ENCODE results near the gene L3MBTL4. TPM values are rescaled to one million over a fixed set of nuclear protein-coding genes. Genes with fewer than 3 reads are reported as not detected.
A peak's percentile ranks its signal among the peaks of the same experiment; 100 is the strongest.

L3MBTL4 gene
- total RNA-seq, 1 experiment from 2014 or later = 10.6 TPM

DNA sequence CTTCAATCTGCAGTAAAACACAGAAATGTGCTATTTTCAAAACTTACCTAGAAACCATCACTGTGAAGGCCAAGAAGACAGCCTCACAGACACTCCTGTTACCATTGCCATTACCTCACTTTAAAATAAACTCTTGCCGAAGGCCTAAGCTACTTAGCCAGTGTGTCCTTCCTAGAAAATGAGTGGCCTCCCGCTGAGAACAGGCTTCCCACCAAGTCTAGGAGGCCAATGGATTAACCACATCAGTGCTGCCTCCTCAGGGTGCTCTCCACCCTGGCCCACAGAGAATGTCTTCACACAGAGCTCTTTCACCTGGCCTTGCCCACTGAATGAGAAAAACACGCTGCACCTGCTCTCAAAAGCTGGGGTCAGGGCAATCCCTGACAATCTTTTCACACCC, 47.5 kb downstream of the L3MBTL4 start:
- H3K27me3 ChIP-seq (replicated peaks) = no peaks in the 10 kb centered on the region
- no peaks in the 10 kb centered on the region for H3K36me3 ChIP-seq
- peaks cover 16% of the 10 kb centered on the region for H3K4me1 ChIP-seq (replicated peaks)
- no peak overlapping the region for H3K27ac ChIP-seq
- no peak for DNase-seq (ENCODE audit: low read depth in 1 of 2, low spot score in 2 of 2)
- H3K9me3 ChIP-seq (replicated peaks) = no peaks in the 10 kb centered on the region
- no peak overlapping the region for H3K4me3 ChIP-seq

- no peaks in the 10 kb centered on the region for H3K9me3 ChIP-seq (replicated peaks)
- DNase-seq (ENCODE audit: low read depth in 1 of 2, low spot score in 2 of 2) = no peak
- no peaks in the 10 kb centered on the region for H3K27me3 ChIP-seq (replicated peaks)
- no peak overlapping the region for H3K27ac ChIP-seq
- H3K36me3 ChIP-seq = no peaks in the 10 kb centered on the region
- peaks cover 16% of the 10 kb centered on the region for H3K4me1 ChIP-seq (replicated peaks)
- H3K4me3 ChIP-seq = no peak overlapping the region
Measured at GRCh38 chr18:6366776-6367175, 47.9 kb downstream of the L3MBTL4 start.

- Histone ChIP-seq H3K27ac (no peak overlapping the region), H3K36me3 (no peaks in the 10 kb centered on the region), H3K4me3 (no peak overlapping the region), H3K9me3 (replicated peaks) (no peaks in the 10 kb centered on the region), H3K4me1 (replicated peaks) (peaks cover 8% of the 10 kb centered on the region), H3K27me3 (replicated peaks) (no peaks in the 10 kb centered on the region)
- no peak for DNase-seq (ENCODE audit: low read depth in 1 of 2, low spot score in 2 of 2)
Measured at GRCh38 chr18:6365385-6365784, 49.3 kb downstream of the L3MBTL4 start.

GRCh38 chr18:6363216-6363615, 51.5 kb downstream of the L3MBTL4 start:
- Histone ChIP-seq H3K27me3 (replicated peaks) (no peaks in the 10 kb centered on the region), H3K9me3 (replicated peaks) (no peaks in the 10 kb centered on the region), H3K4me1 (replicated peaks) (peaks cover 7% of the 10 kb centered on the region; the same call in 1 of the 2 replicates), H3K4me3 (no peak overlapping the region), H3K36me3 (no peaks in the 10 kb centered on the region), H3K27ac (no peak overlapping the region)
- no peak for DNase-seq (ENCODE audit: low read depth in 1 of 2, low spot score in 2 of 2)

DNA sequence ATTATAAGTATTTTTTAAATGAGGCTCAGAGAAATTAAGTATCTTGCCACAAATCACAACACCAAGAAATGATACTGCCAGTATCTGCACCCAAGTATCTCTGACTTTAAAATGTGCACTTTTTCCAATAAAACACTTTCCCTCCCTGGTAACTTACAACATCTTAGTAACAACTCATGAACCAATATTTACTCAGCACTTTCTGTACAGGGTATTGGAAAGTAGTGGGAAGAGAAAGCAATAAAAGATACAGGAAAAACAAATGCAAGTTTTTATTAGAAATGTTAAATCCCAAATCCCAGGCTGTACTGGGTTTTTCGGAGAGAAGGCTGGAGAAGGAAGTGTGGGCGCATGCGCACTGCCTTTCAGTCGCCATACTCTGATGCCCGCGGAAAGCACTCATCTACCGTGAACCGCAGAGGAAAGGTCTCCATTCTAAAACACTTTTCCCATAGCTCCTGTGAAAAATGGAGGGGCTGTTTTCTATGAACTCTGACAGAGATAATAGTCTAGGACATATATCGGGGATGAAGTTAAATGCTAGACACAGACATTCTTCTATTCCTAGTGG, 52.1 kb downstream of the L3MBTL4 start:
- peaks cover 6% of the 10 kb centered on the region; the same call in 1 of the 2 replicates for H3K4me1 ChIP-seq (replicated peaks)
- no peak for DNase-seq (ENCODE audit: low read depth in 1 of 2, low spot score in 2 of 2)
- H3K9me3 ChIP-seq (replicated peaks) = no peaks in the 10 kb centered on the region
- H3K4me3 ChIP-seq = no peak overlapping the region
- no peaks in the 10 kb centered on the region for H3K27me3 ChIP-seq (replicated peaks)
- no peak overlapping the region for H3K27ac ChIP-seq
- H3K36me3 ChIP-seq = no peaks in the 10 kb centered on the region

- H3K4me1 ChIP-seq (replicated peaks) = peaks cover 32% of the 10 kb centered on the region
- H3K4me3 ChIP-seq = no peak overlapping the region
- H3K27me3 ChIP-seq (replicated peaks) = no peaks in the 10 kb centered on the region
- H3K36me3 ChIP-seq = no peaks in the 10 kb centered on the region
- H3K9me3 ChIP-seq (replicated peaks) = no peaks in the 10 kb centered on the region
- no peak overlapping the region for H3K27ac ChIP-seq
- no peak for DNase-seq (ENCODE audit: low read depth in 1 of 2, low spot score in 2 of 2)
Measured at GRCh38 chr18:6357668-6358067, 57.0 kb downstream of the L3MBTL4 start.

- Histone ChIP-seq H3K9me3 (replicated peaks) (no peaks in the 10 kb centered on the region), H3K27ac (peak overlapping the region; percentile 47), H3K4me1 (replicated peaks) (peaks cover 32% of the 10 kb centered on the region), H3K27me3 (replicated peaks) (no peaks in the 10 kb centered on the region), H3K36me3 (no peaks in the 10 kb centered on the region), H3K4me3 (no peak overlapping the region)
- DNase-seq (ENCODE audit: low read depth in 1 of 2, low spot score in 2 of 2) = peak; percentile 91 to 94
Measured at GRCh38 chr18:6355789-6356589, 58.7 kb downstream of the L3MBTL4 start.

- Histone ChIP-seq H3K27me3 (replicated peaks) (no peaks in the 10 kb centered on the region), H3K27ac (no peak overlapping the region), H3K4me3 (no peak overlapping the region), H3K9me3 (replicated peaks) (no peaks in the 10 kb centered on the region), H3K36me3 (no peaks in the 10 kb centered on the region), H3K4me1 (replicated peaks) (peaks cover 23% of the 10 kb centered on the region)
- DNase-seq (ENCODE audit: low read depth in 1 of 2, low spot score in 2 of 2) = no peak
Measured at GRCh38 chr18:6352275-6352674, 62.4 kb downstream of the L3MBTL4 start.

DNA sequence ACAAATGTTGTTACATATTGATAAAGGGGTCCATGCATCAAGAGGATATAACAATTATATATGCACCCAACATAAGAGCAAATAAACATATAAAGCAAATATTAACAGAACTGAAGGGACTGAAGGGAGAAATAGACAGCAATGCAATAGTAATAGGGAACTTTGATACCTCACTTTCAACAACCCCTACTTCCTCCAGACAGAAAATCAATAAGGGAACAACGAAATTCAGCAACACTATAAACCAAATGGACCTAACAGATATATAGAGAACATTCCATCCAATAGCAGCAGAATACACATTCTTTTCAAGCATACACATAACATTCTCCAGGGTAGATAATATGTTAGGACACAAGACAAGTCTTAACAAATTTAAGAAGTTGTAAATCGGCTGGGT, 71.7 kb downstream of the L3MBTL4 start:
- Histone ChIP-seq H3K27me3 (replicated peaks) (no peaks in the 10 kb centered on the region), H3K36me3 (no peaks in the 10 kb centered on the region), H3K4me1 (replicated peaks) (no peaks in the 10 kb centered on the region), H3K27ac (no peak overlapping the region), H3K9me3 (replicated peaks) (no peaks in the 10 kb centered on the region; the same call in 1 of the 2 replicates), H3K4me3 (no peak overlapping the region)
- no peak for DNase-seq (ENCODE audit: low read depth in 1 of 2, low spot score in 2 of 2)

DNA sequence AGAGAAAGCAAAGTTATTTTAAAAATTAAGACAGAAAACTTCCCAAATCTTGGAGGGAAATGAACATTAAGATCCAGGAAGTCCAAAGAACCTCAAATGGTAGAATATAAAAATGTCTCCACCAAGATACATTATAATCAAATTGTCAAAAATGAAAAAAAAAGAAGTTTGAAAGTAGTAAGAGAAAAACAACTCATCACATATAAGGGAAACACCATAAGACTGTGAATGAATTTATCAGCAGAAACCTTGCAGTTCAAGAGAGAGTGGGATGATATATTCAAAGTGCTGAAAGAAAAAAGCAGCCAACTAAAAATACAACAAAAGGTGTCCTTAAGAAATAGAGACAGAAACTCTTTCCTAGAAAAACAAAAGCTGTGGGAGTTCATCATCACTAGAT, 73.0 kb downstream of the L3MBTL4 start:
- no peak overlapping the region for H3K4me3 ChIP-seq

GRCh38 chr18:6341303-6341702, 73.4 kb downstream of the L3MBTL4 start:
- Histone ChIP-seq H3K27ac (no peak overlapping the region), H3K4me1 (replicated peaks) (no peaks in the 10 kb centered on the region), H3K36me3 (no peaks in the 10 kb centered on the region), H3K9me3 (replicated peaks) (no peaks in the 10 kb centered on the region; the same call in 1 of the 2 replicates), H3K27me3 (replicated peaks) (no peaks in the 10 kb centered on the region), H3K4me3 (no peak overlapping the region)
- no peak for DNase-seq (ENCODE audit: low read depth in 1 of 2, low spot score in 2 of 2)

More for the DNA sequence above, 73.0 kb downstream of the L3MBTL4 start:
- no peak overlapping the region for H3K27ac ChIP-seq
- no peaks in the 10 kb centered on the region for H3K36me3 ChIP-seq
- H3K27me3 ChIP-seq (replicated peaks) = no peaks in the 10 kb centered on the region
- no peaks in the 10 kb centered on the region for H3K4me1 ChIP-seq (replicated peaks)
- no peaks in the 10 kb centered on the region; the same call in 1 of the 2 replicates for H3K9me3 ChIP-seq (replicated peaks)
- no peak for DNase-seq (ENCODE audit: low read depth in 1 of 2, low spot score in 2 of 2)

DNA sequence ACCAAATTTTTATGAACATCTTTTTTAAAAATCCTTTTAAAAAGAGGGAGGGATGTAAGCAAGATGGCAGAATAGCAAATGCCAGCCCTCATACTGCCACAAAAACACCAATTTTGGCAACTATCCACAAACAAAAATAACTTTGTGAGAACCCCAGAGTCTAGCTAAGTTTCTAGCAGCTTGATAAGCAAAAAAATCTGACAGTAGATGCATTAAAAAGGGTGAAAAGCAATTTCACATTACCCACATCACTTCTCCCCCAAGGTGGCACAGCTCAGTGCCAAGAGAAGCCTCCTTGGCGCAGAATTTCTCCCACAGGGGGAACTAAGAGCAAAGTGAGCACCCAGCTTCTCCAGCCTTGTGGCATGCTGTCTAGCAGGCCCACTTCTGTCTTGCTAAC, 74.6 kb downstream of the L3MBTL4 start:
- Histone ChIP-seq H3K27me3 (replicated peaks) (no peaks in the 10 kb centered on the region), H3K27ac (no peak overlapping the region), H3K9me3 (replicated peaks) (no peaks in the 10 kb centered on the region; the same call in 1 of the 2 replicates), H3K4me3 (no peak overlapping the region), H3K36me3 (no peaks in the 10 kb centered on the region), H3K4me1 (replicated peaks) (no peaks in the 10 kb centered on the region)
- DNase-seq (ENCODE audit: low read depth in 1 of 2, low spot score in 2 of 2) = no peak

- H3K36me3 ChIP-seq = no peaks in the 10 kb centered on the region
- H3K4me3 ChIP-seq = no peak overlapping the region
- H3K9me3 ChIP-seq (replicated peaks) = no peaks in the 10 kb centered on the region
- H3K4me1 ChIP-seq (replicated peaks) = no peaks in the 10 kb centered on the region
- no peak overlapping the region for H3K27ac ChIP-seq
- DNase-seq (ENCODE audit: low read depth in 1 of 2, low spot score in 2 of 2) = no peak
- H3K27me3 ChIP-seq (replicated peaks) = no peaks in the 10 kb centered on the region
Measured at GRCh38 chr18:6336239-6336638, 78.5 kb downstream of the L3MBTL4 start.

DNA sequence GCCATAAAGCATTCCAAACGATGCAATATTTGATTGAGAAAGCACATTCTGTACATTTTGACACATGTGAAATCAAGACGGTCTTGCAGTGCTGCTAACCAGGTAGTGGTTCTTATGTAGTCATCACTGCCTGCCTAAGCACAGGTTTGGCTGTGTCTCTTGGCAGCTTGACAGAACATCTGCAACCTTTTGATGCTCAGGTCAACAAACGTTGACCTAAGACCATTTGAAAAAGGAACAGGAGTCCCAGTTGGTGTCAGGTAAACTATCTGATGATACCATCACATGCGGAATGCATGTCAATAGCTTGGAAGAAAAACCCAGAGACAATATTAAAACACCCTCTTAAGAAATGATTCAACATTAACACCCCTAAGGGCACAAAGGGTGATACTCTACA, 80.7 kb downstream of the L3MBTL4 start:
- DNase-seq (ENCODE audit: low read depth in 1 of 2, low spot score in 2 of 2) = no peak
- H3K9me3 ChIP-seq (replicated peaks) = no peaks in the 10 kb centered on the region

More for the DNA sequence above, 80.7 kb downstream of the L3MBTL4 start:
- no peaks in the 10 kb centered on the region for H3K27me3 ChIP-seq (replicated peaks)
- H3K4me3 ChIP-seq = no peak overlapping the region
- H3K36me3 ChIP-seq = no peaks in the 10 kb centered on the region
- no peak overlapping the region for H3K27ac ChIP-seq
- H3K4me1 ChIP-seq (replicated peaks) = no peaks in the 10 kb centered on the region
